GM19240 (cell line): ENCODE data around the gene TPSAB1.
"Not testable (repeated sequence)": the region's sequence is repeated elsewhere in the genome, so short reads cannot be mapped to it uniquely, and the experiment has no call there.

Source experiments
- DNase-seq: peaks from one replicate; pipeline ENCODE4 v3.0.0; 2011; ENCODE audit warnings: low spot score; ENCODE audit not compliant: insufficient read length

Gene TPSAB1

DNA sequence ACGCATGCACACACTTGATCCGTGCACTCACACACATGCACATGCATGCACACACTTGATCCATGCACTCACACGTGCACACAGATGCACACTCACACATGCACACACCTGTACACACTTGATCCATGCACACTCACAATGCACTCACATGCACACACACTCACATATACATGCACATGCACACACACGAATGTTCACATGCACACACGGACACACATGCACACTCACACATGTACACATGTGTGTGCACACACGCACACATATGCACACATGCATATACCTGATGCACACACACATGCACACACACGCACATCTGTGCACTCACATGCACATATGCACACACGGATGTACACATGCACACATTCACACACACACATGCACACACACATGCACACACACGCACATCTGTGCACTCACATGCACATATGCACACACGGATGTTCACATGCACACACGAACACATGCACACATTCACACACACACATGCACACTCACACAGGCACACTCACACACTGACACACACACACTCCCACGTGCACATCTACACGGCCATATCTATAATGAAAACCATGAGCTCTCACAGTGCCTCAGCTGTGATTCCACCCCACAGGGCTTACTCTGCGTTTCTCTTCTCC is 7.5 kb downstream of the TPSAB1 start:
- not testable (repeated sequence) for DNase-seq

DNA sequence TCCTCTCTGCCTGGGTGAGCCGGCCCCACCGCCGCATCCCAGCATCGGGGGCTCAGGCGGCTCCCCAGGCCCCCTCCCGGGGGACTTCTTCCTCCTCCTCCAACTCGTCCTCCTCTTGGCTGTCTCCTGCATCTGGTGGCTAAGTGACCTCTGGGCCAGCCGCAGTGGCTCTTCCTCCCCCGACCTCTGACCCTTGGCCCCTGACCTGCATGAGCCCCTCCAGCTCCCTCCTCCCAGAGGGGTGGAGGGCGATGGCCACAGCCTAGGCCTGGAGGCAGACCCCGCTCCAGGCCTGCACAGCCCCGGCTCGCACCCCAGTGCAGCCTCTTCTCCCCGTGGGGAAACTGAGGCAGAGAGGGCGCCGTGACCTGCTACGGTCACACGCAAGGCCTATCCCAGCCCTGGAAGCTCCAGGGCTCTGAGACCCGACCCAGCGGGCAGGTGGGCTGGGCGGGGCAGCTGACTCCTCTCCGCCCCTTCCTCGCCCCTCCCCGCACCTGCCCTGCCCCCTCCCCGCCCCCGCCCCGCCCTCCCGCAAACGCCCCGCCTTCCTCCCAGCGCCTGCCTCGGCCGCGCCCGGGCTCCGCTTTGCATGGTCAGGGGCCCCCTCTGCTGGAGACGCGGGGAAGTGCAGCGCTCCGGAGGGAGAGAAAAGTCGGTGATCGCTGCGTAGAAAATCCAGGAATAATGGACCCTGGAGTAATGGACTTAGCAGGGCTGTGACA is 8.7 kb downstream of the TPSAB1 start:
- DNase-seq, result not testable (repeated sequence)

DNA sequence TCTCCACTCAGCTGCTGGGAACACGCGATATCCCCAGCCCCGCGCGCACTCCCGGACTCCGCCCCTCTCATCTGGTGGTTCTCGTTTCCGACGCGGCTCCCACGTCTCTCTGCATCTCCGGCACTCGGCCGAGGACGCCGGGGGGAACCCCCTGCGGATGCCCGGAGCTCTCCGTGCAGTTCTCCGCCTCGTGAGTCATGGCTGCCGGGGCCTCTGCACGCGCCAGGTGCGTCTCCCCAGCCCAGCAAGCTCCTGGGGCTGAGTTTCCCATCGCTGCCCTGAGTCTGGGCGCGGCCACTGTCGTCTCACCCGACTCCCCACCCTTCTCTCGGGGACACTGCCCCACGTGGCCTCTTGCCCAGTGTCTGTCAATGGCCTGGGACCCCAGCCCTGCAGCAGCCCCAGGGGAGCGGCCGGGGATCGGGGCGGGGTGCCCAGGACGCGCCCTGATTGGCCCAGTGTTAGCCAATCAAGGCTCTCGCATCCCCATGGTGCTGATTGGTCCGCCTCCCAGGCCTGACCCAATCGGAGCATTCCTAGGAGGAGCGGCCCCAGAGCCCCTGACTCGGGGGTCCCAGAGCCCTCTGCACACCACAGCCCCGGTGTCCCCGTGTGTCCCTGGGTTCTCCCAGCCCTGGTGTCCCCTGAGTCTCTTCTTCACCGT is 13.3 kb downstream of the TPSAB1 start:
- DNase-seq, result not testable (repeated sequence)

DNA sequence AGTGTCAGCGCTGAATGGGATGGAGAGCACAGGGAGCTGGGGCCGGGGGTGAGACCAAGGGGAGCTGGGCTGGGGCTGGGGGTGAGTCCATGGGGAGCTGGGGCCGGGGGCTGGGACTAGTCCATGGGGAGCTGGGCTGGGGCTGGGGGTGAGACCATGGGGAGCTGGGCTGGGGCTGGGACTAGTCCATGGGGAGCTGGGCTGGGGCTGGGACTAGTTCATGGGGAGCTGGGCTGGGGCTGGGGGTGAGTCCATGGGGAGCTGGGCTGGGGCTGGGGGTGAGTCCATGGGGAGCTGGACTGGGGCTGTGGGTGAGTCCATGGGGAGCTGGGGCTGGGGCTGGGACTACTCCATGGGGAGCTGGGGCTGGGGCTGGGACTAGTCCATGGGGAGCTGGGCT is 14.3 kb downstream of the TPSAB1 start:
- DNase-seq, result not testable (repeated sequence)

DNA sequence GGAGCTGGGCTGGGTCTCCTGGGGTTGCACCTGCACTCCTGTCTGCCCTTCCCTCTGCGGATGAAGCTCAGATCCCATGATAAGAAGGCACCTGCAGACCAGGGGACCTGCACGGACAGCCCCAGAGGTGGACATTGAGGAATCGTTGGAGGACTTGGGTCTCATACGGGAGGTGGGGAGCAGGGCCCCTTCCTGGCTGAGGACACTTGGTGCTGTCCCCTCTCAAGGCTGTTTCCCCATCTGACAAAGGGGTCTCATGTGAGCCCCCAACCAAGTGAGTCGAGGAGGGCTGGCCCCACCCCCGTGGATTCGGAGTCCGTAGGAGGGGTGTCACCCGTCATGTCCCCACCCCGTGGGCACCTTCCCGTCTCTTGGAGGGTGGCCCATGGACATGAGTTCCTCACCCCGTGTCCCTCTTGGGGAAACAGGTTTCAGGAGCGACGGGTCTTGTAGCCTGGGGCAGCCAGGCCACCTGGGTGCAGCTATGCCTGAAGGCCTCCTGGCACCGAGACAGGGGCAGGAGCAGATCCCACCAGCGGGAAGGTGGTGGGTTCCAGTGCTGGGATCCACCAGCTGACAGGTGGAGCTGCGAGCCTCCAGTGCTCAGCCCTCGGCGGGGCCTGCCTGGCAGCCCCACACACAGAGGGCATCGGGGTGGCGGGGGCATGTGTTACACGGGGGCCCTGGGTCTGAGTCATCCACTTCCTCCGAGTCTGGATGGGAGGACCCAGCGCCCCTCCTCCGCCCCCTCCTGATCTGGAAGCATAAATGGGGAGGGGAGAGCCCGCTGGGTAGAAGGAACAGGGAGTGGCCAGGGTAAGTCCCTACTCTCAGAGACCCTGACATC is 15.0 kb downstream of the TPSAB1 start, which contains the start of gene TPSD1:
TSS of gene TPSD1 (plus strand) at position 794 of the 847 bp plus-strand sequence. CDS start 212 bp downstream, outside the sequence.
- not testable (repeated sequence) for DNase-seq

DNA sequence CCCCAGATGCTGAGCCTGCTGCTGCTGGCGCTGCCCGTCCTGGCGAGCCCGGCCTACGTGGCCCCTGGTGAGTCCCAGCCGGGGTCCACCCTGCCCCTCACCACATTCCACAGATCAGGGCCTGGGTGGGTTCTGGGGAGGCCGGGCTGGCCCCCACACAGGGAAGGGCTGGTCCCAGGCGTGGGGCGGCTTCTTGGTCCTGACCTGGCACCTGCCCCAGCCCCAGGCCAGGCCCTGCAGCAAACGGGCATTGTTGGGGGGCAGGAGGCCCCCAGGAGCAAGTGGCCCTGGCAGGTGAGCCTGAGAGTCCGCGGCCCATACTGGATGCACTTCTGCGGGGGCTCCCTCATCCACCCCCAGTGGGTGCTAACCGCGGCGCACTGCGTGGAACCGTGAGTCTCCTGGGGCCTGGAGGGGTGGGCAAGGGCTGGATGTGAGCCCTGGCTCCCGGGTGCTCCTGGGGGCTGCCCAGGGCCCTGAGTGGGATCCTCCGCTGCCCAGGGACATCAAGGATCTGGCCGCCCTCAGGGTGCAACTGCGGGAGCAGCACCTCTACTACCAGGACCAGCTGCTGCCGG is 15.9 kb downstream of the TPSAB1 start:
- DNase-seq, result not testable (repeated sequence)

DNA sequence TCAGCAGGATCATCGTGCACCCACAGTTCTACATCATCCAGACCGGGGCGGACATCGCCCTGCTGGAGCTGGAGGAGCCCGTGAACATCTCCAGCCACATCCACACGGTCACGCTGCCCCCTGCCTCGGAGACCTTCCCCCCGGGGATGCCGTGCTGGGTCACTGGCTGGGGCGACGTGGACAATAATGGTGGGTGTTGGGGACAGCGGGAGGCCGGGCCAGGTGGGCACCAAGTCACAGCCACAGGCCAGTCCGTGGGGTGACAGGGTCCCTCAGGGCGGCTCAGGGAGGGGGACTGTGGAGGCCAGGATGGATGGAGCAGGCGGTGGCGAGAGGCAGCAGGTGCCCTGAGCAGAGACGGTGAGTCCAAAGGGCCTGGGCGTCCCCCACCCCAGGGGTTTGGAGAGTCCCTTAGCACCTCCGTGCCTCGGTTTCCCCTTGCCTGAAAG is 16.4 kb downstream of the TPSAB1 start:
- DNase-seq, result no peak

DNA sequence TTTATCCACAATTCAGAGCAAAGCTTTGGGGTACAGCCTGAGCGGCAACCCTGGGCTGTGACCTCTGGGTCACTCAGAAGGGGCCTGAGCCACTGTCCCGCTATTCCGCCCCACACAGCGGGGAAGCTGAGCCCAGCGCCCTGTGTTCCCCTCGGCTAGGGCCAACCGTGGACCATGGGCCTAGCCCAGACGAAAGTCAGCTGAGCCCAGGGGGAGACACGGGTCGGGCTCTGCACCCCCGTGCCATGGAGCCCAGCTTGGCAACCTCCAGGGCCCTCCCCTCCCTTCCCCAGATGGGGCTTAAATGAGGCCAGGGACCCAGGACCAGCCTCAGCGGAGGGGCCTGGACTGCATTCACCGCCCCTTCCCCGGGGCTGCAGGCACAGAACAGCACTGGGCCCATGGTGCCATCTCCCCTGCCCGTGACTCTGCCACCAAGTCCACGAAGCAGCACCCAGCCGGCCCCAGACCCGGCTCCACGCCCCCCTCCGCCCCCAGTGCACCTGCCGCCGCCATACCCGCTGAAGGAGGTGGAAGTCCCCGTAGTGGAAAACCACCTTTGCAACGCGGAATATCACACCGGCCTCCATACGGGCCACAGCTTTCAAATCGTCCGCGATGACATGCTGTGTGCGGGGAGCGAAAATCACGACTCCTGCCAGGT is 17.2 kb downstream of the TPSAB1 start:
- no peak for DNase-seq

DNA sequence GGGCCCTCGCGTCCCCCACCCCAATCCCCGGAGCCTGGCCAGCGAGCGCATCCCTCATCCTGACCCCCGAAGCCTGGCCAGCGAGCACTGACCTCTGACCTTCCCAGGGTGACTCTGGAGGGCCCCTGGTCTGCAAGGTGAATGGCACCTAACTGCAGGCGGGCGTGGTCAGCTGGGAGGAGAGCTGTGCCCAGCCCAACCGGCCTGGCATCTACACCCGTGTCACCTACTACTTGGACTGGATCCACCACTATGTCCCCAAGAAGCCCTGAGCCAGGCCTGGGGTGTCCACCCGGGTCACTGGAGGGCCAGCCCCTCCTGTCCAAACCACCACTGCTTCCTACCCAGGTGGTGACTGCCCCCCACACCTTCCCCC is 17.7 kb downstream of the TPSAB1 start:
- DNase-seq, result no peak

DNA sequence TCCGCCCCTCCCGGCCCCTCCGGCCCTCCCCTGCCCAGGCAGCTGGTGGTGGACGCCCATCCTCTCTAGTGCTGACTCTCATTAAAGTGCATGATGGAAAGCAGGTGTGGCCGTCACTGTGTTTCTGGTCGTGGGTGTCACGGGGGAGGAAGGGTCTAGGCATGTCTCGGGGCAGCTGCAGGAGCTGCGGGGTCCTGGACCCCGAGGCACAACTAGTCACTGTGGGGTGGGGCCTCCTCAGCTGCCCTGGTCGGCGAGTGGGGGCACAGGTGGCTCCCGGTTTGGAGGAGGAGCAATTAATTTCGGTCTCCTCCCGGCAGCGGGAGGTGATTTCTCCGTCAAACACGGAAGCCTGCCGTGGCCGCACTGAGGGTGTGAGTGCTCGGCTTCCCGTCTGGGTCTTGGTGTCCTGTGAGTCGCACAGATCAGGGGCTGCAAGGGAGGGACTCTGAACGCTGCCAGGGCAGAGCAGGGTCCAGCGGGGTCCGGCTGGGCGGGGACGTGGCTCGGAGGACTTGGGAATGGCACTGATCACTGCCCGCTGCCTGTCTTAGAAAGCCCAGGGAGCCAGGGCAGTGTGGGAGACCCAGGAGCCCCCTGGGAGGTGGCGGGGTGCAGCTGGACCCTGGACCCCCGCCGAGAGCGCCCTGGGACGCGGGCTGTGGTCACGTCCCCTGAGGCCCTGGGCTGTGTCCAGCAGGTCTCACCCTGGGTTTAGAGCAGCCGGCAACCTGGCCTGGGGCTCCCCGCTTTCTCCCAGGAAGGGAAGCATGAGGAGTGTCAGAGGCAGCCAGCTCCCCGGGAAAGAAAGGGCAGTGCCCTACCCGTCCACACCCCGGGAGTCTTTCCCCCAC is 18.6 kb downstream of the TPSAB1 start:
- no peak for DNase-seq

DNA sequence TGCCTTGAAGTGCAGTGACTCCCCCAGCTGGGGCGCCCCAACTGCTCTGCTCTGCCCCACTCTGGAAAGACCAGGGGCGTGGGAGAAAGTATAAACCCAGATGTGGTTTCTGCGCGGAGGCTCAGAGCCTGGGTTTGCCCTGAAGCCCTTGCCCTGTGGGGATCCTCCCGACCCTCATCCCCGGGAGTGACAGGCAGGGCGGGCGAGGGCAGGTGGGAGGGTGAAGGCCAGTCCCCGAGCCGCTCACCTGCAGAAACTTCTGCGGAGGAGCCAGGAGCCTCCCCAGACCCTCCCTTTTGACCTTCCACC is 19.2 kb downstream of the TPSAB1 start:
- no peak for DNase-seq

DNA sequence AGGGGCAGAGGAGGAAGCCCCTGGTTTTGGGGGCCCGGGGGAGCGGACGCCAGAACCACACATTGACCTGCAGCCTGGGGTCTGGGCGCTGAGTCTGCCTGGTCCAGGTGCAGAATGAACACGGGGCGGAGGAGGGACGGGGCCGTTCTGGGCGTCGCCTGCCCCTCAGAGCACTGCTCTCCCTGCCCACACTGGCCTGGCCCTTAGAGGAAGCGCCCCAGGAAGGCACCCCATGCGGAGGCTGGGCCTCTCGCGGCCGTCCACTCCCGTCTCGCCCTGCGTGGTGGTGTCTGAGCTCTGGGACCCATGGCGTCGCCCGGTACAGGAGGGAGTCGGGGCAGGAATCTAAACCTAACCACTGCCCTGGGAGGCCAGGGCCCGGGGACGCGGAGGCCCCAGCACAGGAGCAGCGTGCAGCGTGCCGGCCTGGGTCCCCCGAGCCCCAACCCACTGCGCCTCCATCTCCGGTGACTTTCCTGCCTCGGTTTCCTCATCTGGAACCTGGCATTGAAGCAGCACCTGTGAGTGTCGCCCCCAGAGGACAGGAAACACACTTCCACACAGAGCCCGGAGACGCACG is 19.7 kb downstream of the TPSAB1 start:
- no peak for DNase-seq

DNA sequence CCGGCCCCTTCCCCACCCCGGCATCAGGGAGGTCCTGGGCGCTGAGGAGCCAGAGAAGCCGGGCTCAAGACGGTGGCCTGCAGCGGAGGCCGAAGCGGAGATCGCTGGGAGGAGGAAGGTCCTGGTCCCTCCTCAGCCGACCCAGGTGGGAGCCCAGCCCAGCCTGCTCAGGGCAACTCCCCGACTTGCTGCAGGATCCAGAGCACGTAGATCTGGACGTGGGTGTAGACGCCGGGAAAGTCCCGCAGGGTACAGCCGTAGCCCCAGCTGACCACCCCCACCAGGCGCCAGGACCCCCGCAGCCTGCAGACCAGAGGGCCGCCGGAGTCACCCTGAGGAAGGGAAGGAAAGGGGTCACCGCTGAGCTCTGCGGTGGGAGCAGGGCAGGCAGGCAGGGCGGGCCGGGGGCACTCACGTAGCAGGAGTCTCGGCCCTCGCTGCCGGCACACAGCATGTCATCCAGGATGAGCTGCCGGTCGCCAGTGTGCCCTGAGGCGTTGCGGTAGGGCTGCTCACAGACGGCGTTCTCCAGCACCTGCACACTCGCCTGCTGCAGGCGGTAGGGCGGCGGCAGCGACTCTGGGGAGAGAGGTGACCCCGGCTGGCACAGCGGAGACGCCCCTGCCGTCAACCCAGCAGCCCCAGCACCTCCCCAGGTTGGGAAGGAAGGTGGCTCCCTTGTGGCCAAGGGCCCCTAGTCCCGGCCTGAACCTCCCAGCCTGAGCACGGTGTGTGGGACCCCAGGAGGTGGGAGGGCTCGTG is 20.8 kb downstream of the TPSAB1 start:
- DNase-seq, result no peak

DNA sequence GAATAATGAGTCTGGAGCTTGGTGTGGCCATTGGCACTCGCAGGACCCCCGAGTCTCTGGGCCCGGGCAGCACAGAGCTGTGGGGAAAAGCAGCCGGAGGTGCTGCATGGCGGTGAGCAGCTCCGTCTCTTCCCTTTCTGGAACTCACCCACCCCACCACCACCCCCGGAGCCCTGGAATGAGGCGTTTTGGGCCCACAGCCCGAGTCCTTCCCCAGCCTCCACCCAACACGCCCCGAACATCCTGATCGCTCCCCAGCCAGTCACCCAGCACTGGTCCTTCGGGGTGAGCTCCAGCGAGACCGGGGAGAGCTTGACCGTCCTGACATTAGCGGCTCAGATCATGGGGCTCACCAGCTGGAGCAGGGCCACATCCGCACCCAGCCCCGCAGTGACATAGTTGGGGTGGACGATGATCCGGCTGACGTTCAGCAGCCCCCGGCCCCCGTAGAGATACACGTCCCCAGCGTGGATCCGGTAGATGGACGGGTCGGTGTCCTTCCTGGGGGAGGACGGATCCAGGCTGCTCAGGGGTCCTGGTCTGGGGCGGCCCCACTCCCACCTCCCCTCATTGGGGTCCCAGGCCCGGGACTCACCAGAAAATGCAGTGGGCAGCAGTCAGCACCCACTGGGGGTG is 21.8 kb downstream of the TPSAB1 start:
- DNase-seq, result no peak

DNA sequence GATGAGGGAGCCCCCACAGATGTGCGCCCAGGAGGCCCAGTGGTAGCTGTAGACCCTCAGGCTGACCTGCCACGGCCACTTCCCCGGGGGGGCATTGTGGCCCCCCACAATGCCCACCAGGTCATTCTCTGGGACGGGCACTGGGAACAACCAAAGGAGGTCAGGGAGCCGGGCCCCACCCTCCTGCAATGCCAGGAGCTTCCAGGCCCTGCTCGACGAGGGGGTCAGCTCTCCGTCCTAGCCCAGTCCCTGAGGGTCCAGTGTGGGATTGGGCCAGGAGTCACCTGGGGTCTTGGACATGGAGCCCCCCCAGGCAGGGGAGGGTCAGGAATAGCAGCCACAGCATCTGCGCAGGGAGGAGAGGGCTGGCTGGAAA is 22.3 kb downstream of the TPSAB1 start:
- no peak for DNase-seq

DNA sequence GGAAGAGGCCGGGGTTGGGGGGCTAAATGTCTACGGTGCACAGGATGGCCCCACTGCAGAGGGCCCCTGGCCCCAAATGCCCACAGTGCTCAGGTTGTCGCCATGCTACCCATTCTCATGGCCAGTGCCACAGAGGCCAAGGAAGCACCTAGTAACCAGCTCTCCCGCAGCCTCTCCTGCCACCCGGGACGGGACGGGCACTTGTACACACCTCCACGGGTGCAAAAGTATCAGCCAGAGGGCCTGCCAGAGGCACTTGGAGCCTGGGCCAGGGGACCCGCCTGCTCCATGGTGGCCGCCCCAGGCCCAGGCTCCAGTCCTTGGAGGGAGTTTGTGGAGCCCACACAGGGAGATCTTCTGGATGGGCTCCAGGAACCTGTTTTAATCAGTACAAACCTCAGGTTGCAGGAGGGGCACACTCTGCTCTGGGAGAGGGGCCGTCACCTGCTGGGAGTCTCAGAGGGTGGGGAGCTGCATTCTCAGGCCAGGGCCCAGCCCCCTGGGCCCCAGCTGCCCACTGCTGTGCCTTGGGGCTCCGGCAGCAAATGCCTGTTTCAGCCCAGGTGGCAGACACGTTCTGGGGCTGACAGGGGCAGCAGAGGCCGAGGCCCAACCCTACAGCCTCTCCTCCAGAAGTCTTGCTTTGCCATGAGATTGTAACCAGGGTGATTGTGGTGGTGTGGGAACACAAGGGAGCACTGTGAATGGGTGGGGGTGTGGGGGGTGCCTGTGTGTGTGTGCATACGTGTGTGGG is 23.3 kb downstream of the TPSAB1 start:
- no peak for DNase-seq

DNA sequence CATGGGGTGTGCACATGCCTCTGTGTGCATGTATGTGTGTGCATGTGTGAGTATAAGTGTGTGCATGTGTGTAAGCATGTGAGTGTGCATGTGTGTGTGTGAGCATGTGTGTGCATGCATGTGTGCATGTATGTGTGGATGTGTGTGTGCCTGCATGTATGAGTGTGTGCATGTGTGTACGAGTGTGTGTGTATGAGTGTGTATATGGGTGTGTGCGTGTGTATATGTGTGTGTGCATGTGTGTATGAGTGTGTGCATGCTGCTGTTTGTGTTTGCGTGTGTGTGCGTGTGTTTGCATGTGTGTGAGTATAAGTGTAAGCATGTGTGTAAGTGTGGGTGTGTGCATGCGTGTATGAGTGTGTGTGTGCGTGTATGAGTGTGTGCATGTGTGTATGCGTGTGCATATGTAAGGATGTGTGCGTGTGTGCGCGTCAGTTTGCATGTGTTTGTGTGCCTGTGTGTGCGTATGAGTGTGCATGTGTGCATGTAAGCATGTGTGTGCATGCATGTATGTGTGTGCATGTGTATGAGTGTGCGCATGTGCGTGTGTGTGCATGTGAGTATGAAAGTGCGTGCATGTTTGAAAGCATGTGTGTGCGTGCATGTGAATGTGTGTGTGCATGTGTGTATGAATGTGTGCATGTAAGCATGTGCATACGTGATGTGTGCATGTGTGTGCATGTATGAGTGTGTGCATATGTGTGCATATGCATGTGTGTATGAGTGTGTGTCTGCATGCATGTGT is 24.0 kb downstream of the TPSAB1 start:
- no peak for DNase-seq
